K562 (cell line): ENCODE data around the gene HAGHL. TPM values are rescaled to one million over a fixed set of nuclear protein-coding genes. Genes with fewer than 3 reads are reported as not detected.
A peak's percentile ranks its signal among the peaks of the same experiment; 100 is the strongest.

Experiments used
- ATAC-seq: fragments of 200-7000 bp; cut with Tn5 transposase; 3 replicates; pipeline ENCODE4 v1.9.1; 2020; ENCODE audit warnings: moderate library complexity
- BruUV-seq: library from RNA; stranded (reverse); fragments of 400-500 nt; replicated peaks from 2 replicates; lab custom pipeline; 2021; lab: Mats Ljungman, UMichigan
- CTCF ChIA-PET: fragments of 300-600 bp; formaldehyde crosslinking; extraction: SDS; loops from one replicate; lab custom pipeline; 2021; ENCODE audit warnings: low intra/inter-chr PET ratio; lab: Yijun Ruan, JAX
- POLR2A ChIA-PET: fragments of 300-600, 350-650 bp; sonication (Branson Sonifier 250); formaldehyde crosslinking; extraction: SDS; loops from one replicate; lab custom pipeline; 2021; ENCODE audit warnings: antibody characterized with exemption, inconsistent platforms; lab: Yijun Ruan, JAX
- DNase-seq, 4 experiments: peaks; one replicate each; pipeline versions ENCODE4 v3.0.0 to v3.0.0-alpha.2; 2011 to 2018; ENCODE audit warnings: low spot score in 3 of 4, mixed read lengths in 3 of 4; ENCODE audit errors: extremely low read depth in 1 of 4
- FAIRE-seq: peaks from 2 replicates; lab custom pipeline; 2011; peaks lifted over from hg19 to GRCh38; lab: Jason Lieb, UNC
- H2AFZ ChIP-seq: 2 replicates; pipeline ENCODE4 v1.6.0; 2011; ENCODE audit warnings: low read depth, low read length, control low read depth, inconsistent platforms
- H3K27ac ChIP-seq: fragments of 200-600 bp; 3 replicates; pipeline ENCODE4 v1.8.0; 2011; ENCODE audit warnings: low read depth, mild to moderate bottlenecking, control low read depth, inconsistent platforms, low read length, moderate library complexity, mixed read lengths; ENCODE audit errors: extremely low read depth
- H3K27me3 ChIP-seq, 2 experiments: fragments of 300-600 bp in 1 of 2; 2 replicates in 1 of 2; 3 replicates in 1 of 2; pipeline versions ENCODE4 v1.6.0 to v1.8.0; 2011; ENCODE audit warnings: inconsistent platforms in 2 of 2, low read length in 2 of 2, mild to moderate bottlenecking in 1 of 2, mixed read lengths in 1 of 2, moderate library complexity in 1 of 2; ENCODE audit not compliant: control insufficient read depth in 2 of 2, insufficient read depth in 2 of 2
- H3K36me3 ChIP-seq: fragments of 300-600 bp; 3 replicates; pipeline ENCODE4 v1.8.0; 2011; ENCODE audit warnings: mild to moderate bottlenecking, low read length, inconsistent platforms; ENCODE audit not compliant: control insufficient read depth, insufficient read depth
- H3K4me1 ChIP-seq, 2 experiments: fragments of 200-600 bp in 1 of 2; replicated peaks in 1 of 2; 2 replicates in 1 of 2; 3 replicates in 1 of 2; pipeline versions ENCODE4 v1.5.1 to v1.8.0; 2011; ENCODE audit warnings: inconsistent platforms in 2 of 2, low read length in 2 of 2, mild to moderate bottlenecking in 1 of 2, mixed read lengths in 1 of 2, moderate library complexity in 1 of 2; ENCODE audit not compliant: control insufficient read depth in 2 of 2, insufficient read depth in 2 of 2
- H3K4me2 ChIP-seq: 2 replicates; pipeline ENCODE4 v1.6.1; 2011; ENCODE audit warnings: low read length, control low read depth, inconsistent platforms, mixed read lengths; ENCODE audit not compliant: insufficient read depth
- H3K4me3 ChIP-seq: fragments of 200-600 bp; sonication (generic), shearing (Covaris generic); 2 replicates; pipeline ENCODE4 v1.5.1; 2016; ENCODE audit warnings: control low read depth, inconsistent platforms
- H3K79me2 ChIP-seq: fragments of 200-600 bp; 3 replicates; pipeline ENCODE4 v1.8.0; 2011; ENCODE audit warnings: low read length, inconsistent platforms; ENCODE audit not compliant: control insufficient read depth, insufficient read depth
- H3K9ac ChIP-seq, 2 experiments: 2 replicates each; pipeline versions ENCODE4 v1.6.0 to v1.6.1; 2011; ENCODE audit warnings: low read depth in 2 of 2, low read length in 2 of 2, control low read depth in 1 of 2, inconsistent platforms in 1 of 2, mild to moderate bottlenecking in 1 of 2, mixed read lengths in 1 of 2; ENCODE audit not compliant: insufficient read depth in 1 of 2
- H3K9me1 ChIP-seq: one replicate; pipeline ENCODE4 v1.6.0; 2011; ENCODE audit warnings: inconsistent platforms, mild to moderate bottlenecking, low read length, moderate library complexity; ENCODE audit not compliant: control insufficient read depth, insufficient read depth
- H3K9me3 ChIP-seq: replicated peaks from 2 replicates; pipeline ENCODE4 v1.5.1; 2011; ENCODE audit warnings: low read depth, low read length, inconsistent platforms; ENCODE audit not compliant: control insufficient read depth, insufficient read depth
- H4K20me1 ChIP-seq: replicated peaks from 2 replicates; pipeline ENCODE4 v1.6.1; 2011; ENCODE audit warnings: low read length, inconsistent platforms, mixed read lengths; ENCODE audit not compliant: control insufficient read depth, insufficient read depth
- CEBPG ChIP-seq, 3 experiments: fragments of 200-800 bp in 1 of 3; sonication (Bioruptor generic) in 1 of 3; sonication (generic) in 1 of 3; formaldehyde crosslinking in 1 of 3; IDR thresholded peaks in 2 of 3; conservative IDR thresholded peaks in 1 of 3; 2 replicates each; pipeline versions ENCODE4 v1.6.1 to v1.8.0; 2016 to 2022; ENCODE audit warnings: missing compliant biosample characterization in 2 of 3, missing genetic modification characterization in 2 of 3, mild to moderate bottlenecking in 1 of 3, missing genetic modification reagents in 1 of 3
- CSDE1 ChIP-seq, 2 experiments: fragments of 450-650 bp; IDR thresholded peaks; 2 replicates each; pipeline ENCODE4 v1.6.1; 2016; ENCODE audit warnings: mild to moderate bottlenecking in 1 of 2
- ELF2 ChIP-seq: fragments of 250-450 bp; sonication (Bioruptor Pico); IDR thresholded peaks from 2 replicates; pipeline ENCODE4 v1.5.0; 2021; ENCODE audit warnings: mild to moderate bottlenecking
- EWSR1 ChIP-seq: fragments of 450-650 bp; IDR thresholded peaks from 2 replicates; pipeline ENCODE4 v1.6.1; 2018; ENCODE audit warnings: borderline replicate concordance, mild to moderate bottlenecking, low read depth, moderate library complexity; ENCODE audit not compliant: partially characterized antibody
- GABPB2 ChIP-seq: fragments of 250-450 bp; sonication (Bioruptor Pico); conservative IDR thresholded peaks from 2 replicates; pipeline ENCODE4 v1.5.1; 2021; ENCODE audit warnings: mild to moderate bottlenecking
- JUNB ChIP-seq: fragments of 450-650 bp; formaldehyde crosslinking; conservative IDR thresholded peaks from 2 replicates; pipeline ENCODE4 v1.4.0; 2020; ENCODE audit warnings: mild to moderate bottlenecking
- NFIX ChIP-seq: fragments of 250-450 bp; sonication (Bioruptor Pico); IDR thresholded peaks from 2 replicates; pipeline ENCODE4 v1.4.0; 2020; ENCODE audit warnings: low read depth, mild to moderate bottlenecking, moderate library complexity
- SIN3A ChIP-seq, 2 experiments: fragments of 150-350 bp in 1 of 2; IDR thresholded peaks; 2 replicates each; pipeline ENCODE4 v1.6.1; 2011 to 2016; ENCODE audit warnings: borderline replicate concordance in 2 of 2, low read depth in 2 of 2, low read length in 2 of 2, mild to moderate bottlenecking in 2 of 2, moderate library complexity in 2 of 2; ENCODE audit not compliant: control insufficient read depth in 1 of 2
- SREBF1 ChIP-seq: fragments of 150-350 bp; IDR thresholded peaks from 2 replicates; pipeline ENCODE4 v1.6.1; 2014; ENCODE audit warnings: antibody characterized with exemption, low read depth, low read length, borderline replicate concordance
- YBX1 ChIP-seq: fragments of 450-650 bp; IDR thresholded peaks from 2 replicates; pipeline ENCODE4 v1.7.1; 2016; ENCODE audit warnings: mild to moderate bottlenecking
- ZNF354B ChIP-seq: fragments of 250-450 bp; sonication (Bioruptor Pico); IDR thresholded peaks from 2 replicates; pipeline ENCODE4 v1.4.0; 2020
- ZSCAN29 ChIP-seq: fragments of 450-650 bp; IDR thresholded peaks from 2 replicates; pipeline ENCODE4 v1.6.1; 2017
- WGBS: fragments of 100-300 bp; shearing (Covaris generic); methylation state at CpG from one replicate; pipeline ENCODE4 v1.1.6; 2016; ENCODE audit warnings: low coverage, mixed read lengths; ENCODE audit not compliant: insufficient coverage; ENCODE audit errors: missing lambda C conversion rate; 5-methylcytosine and 5-hydroxymethylcytosine counted together
- in situ Hi-C: fragments of 300-500 bp; cut with MboI; formaldehyde crosslinking; loops from 4 replicates; pipeline ENCODE4 v1.15.0; 2018; ENCODE audit warnings: inconsistent platforms, mixed read lengths
- intact Hi-C: fragments of 100-400 bp; cut with micrococcal nuclease; formaldehyde crosslinking; loops from 2 replicates; pipeline ENCODE4 v1.14.2; 2022
- polyA plus RNA-seq, 8 experiments: library from polyadenylated mRNA; depleted of rRNA in 4 of 8; stranded (reverse) in 5 of 8; unstranded in 3 of 8; fragments of >200 nt; fragmentation: Nextera tagmentation in 2 of 8; fragmentation: Illumina TruSeq in 1 of 8; extraction: Ambion mirVana in 2 of 8; extraction: Trizol in 1 of 8; gene quantifications; 2 replicates each; pipeline versions ENCODE4 v1.2.1 to v1.2.3, GENCODE V29; 2011 to 2014; ENCODE audit warnings: inconsistent platforms in 1 of 8, missing spikeins in 1 of 8
- total RNA-seq, 7 experiments: library from RNA; depleted of rRNA in 6 of 7; stranded (reverse); fragments of >200 nt in 6 of 7; fragmentation: Illumina TruSeq in 2 of 7; extraction: Trizol in 2 of 7; gene quantifications; 2 replicates each; pipeline versions ENCODE4 v1.2.1 to v1.2.3, GENCODE V29; 2011 to 2021; ENCODE audit warnings: low replicate concordance in 1 of 7
- TF ChIP-seq, protein P1 (sequence below): sonication (generic); formaldehyde crosslinking; IDR thresholded peaks from 2 replicates; pipeline ENCODE4 v1.8.0; 2022; ENCODE audit warnings: mild to moderate bottlenecking, missing genetic modification reagents
- TF ChIP-seq, protein P2 (sequence below): sonication (generic); formaldehyde crosslinking; IDR thresholded peaks from 2 replicates; pipeline ENCODE4 v1.8.1; 2023; ENCODE audit warnings: mild to moderate bottlenecking, missing genetic modification reagents

The HAGHL gene
- total and polyA plus RNA-seq, 9 of the 15 experiments (the other 6 are each of a cell fraction or from before 2014, with no cell fraction given) = 0.31 to 83.4 (median 20.7) TPM

DNA sequence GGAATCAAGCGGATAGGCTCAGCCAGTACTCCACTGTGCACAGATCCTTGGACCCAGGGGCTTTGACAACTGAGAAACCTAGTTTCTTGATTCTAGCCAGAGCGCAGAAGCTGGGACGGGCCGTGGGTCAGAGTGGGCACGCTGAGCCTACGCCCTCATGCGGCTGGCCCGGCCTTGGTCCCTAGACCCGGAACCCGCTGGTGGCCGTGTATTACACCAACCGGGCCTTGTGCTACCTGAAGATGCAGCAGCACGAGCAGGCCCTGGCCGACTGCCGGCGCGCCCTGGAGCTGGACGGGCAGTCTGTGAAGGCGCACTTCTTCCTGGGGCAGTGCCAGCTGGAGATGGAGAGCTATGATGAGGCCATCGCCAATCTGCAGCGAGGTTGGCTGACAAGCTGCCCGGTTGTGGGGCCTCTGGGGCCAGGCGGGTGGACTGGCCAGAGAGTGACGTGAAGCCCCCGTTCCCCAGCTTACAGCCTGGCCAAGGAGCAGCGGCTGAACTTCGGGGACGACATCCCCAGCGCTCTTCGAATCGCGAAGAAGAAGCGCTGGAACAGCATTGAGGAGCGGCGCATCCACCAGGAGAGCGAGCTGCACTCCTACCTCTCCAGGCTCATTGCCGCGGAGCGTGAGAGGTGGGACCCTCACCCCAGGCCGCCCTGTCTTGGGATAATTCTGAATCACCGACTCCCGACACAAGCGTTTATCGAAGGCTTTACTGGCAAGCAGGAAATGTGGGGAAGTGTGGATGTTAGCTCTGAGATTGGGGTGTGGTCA is 45.8 kb upstream of the HAGHL start (continued):
- TF ChIP-seq SIN3A (IDR thresholded peaks at IDR 0.05; ENCODE audit: borderline replicate concordance in 2 of 2, control insufficient read depth in 1 of 2, low read depth in 2 of 2, low read length in 2 of 2) = 0 out of 4 replicates have a peak, but pooled peaks of 1 of the 2 experiments have one; percentile 35
- TF ChIP-seq, protein P1, sequence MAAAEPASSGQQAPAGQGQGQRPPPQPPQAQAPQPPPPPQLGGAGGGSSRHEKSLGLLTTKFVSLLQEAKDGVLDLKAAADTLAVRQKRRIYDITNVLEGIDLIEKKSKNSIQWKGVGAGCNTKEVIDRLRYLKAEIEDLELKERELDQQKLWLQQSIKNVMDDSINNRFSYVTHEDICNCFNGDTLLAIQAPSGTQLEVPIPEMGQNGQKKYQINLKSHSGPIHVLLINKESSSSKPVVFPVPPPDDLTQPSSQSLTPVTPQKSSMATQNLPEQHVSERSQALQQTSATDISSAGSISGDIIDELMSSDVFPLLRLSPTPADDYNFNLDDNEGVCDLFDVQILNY (CRISPR knock-in tag) = no peak; the same call in 1 of the 2 replicates
- TF ChIP-seq ZNF354B (CRISPR knock-in tag) = no peak
- TF ChIP-seq YBX1 = no peak
- peak; percentile 16; the same call in 1 of the 2 replicates for TF ChIP-seq CEBPG (CRISPR knock-in tag; IDR thresholded peaks at IDR 0.05)
- no peak for TF ChIP-seq CEBPG (tag; conservative IDR thresholded peaks at IDR 0.05 in 1 of 2, IDR thresholded peaks at IDR 0.05 in 1 of 2)
- TF ChIP-seq ZSCAN29 = no peak

DNA sequence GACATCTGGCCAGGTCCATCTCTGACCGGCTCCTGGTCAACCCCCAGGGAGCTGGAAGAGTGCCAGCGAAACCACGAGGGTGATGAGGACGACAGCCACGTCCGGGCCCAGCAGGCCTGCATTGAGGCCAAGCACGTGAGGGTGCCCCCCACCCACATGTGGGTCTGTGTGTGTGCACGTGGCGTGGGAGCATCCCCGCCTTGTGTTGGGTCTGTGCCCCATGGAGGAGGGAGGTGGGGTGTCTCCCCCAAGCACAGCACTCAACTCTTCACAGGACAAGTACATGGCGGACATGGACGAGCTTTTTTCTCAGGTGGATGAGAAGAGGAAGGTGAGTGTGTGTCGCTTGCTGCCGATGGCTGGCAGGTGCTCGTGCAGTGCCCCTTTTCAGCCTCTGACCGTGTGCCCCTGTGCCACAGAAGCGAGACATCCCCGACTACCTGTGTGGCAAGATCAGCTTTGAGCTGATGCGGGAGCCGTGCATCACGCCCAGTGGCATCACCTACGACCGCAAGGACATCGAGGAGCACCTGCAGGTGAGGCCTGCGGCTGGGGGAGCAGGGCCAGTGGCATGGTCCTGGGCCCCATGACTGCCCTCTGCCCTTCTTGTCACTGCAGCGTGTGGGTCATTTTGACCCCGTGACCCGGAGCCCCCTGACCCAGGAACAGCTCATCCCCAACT is 45.0 kb upstream of the HAGHL start:
- H3K4me1 ChIP-seq = peaks cover 33 to 98% of the 10 kb centered on the region in 2 experiments
- in situ Hi-C loops (no loop called here), intact Hi-C loops (loop anchor here (5.0 kb wide), 1 partner anchor 285 kb away; the partner anchor contains the start of gene NME4)
- ChIA-PET CTCF (interaction anchor here (0.6 kb wide), 1 partner anchor 13 kb away, joined by 3 read pairs; no protein-coding TSS in a partner anchor), POLR2A (interaction anchor here (0.7 to 1.8 kb wide), 11 partner anchors 8 to 636 kb away, joined by 3 to 10 read pairs (median 4); partner anchors contain the start of genes CAPN15, METTL26, WDR24 and WFIKKN1)
- ATAC-seq (peak; percentile 11), FAIRE-seq (peak; percentile 82), DNase-seq (peak in 3 of 4 experiments; percentile 29 to 89 (median 62))
- peaks cover 11% of the 10 kb centered on the region for H3K9me1 ChIP-seq
- peak overlapping the region; percentile 75 for H3K4me2 ChIP-seq
- no TSS peak for BruUV-seq
- peaks cover 41% of the 10 kb centered on the region for H3K79me2 ChIP-seq
- peak overlapping the region; percentile 89 for H3K27ac ChIP-seq
- H3K27me3 ChIP-seq = no peaks in the 10 kb centered on the region
- no peaks in the 10 kb centered on the region for H3K9me3 ChIP-seq
- H3K9ac ChIP-seq = peak overlapping the region; percentile 83 to 98
- peaks cover 55% of the 10 kb centered on the region for H3K36me3 ChIP-seq
- H2AFZ ChIP-seq = no peak overlapping the region
- peak overlapping the region; percentile 98 for H3K4me3 ChIP-seq
- 61% methylated on average over 26 of the region's 28 CpGs for WGBS
- H4K20me1 ChIP-seq = peaks cover 21% of the 10 kb centered on the region
- TF ChIP-seq GABPB2 (CRISPR knock-in tag) (no peak), EWSR1 (no peak), SREBF1 (no peak), ELF2 (no peak), CSDE1 (IDR thresholded peaks at IDR 0.05) (no peak), NFIX (CRISPR knock-in tag) (peak; percentile 4; the same call in 1 of the 2 replicates), JUNB (CRISPR knock-in tag) (no peak)
- TF ChIP-seq, protein P2, sequence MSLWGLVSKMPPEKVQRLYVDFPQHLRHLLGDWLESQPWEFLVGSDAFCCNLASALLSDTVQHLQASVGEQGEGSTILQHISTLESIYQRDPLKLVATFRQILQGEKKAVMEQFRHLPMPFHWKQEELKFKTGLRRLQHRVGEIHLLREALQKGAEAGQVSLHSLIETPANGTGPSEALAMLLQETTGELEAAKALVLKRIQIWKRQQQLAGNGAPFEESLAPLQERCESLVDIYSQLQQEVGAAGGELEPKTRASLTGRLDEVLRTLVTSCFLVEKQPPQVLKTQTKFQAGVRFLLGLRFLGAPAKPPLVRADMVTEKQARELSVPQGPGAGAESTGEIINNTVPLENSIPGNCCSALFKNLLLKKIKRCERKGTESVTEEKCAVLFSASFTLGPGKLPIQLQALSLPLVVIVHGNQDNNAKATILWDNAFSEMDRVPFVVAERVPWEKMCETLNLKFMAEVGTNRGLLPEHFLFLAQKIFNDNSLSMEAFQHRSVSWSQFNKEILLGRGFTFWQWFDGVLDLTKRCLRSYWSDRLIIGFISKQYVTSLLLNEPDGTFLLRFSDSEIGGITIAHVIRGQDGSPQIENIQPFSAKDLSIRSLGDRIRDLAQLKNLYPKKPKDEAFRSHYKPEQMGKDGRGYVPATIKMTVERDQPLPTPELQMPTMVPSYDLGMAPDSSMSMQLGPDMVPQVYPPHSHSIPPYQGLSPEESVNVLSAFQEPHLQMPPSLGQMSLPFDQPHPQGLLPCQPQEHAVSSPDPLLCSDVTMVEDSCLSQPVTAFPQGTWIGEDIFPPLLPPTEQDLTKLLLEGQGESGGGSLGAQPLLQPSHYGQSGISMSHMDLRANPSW (CRISPR knock-in tag) = 0 out of 2 replicates have a peak, but pooled peaks have one; percentile 57
